GM12892 (cell line): ENCODE results near the gene NYAP1.

Experiments
- POLR2A ChIP-seq: IDR thresholded peaks from 2 replicates; pipeline ENCODE4 v1.6.1; 2011; ENCODE audit warnings: low read depth, low read length, control low read depth
- POLR2AphosphoS5 ChIP-seq: IDR thresholded peaks from 2 replicates; pipeline ENCODE4 v1.6.1; 2011; ENCODE audit warnings: low read depth, low read length, control low read depth
- TAF1 ChIP-seq: IDR thresholded peaks from 2 replicates; pipeline ENCODE4 v1.6.1; 2011; ENCODE audit warnings: low read depth, mild to moderate bottlenecking, control low read depth, low read length, borderline replicate concordance

GRCh38 chr7:100489121-100489520, 5.4 kb downstream of the NYAP1 start:
- no peak for TF ChIP-seq POLR2AphosphoS5
- no peak for TF ChIP-seq POLR2A
- no peak for TF ChIP-seq TAF1
